Upper lobe of left lung (tissue), 6 donors: ENCODE measurements around the gene PDC. TPM values are rescaled to one million over a fixed set of nuclear protein-coding genes. Genes with fewer than 3 reads are reported as not detected.

Experiments used
- ATAC-seq, 2 donors: fragments of 200-7000 bp; cut with Tn5 transposase; one replicate each; pipeline ENCODE4 v1.9.1; 2022; ENCODE audit warnings: mild to moderate bottlenecking in 2 of 2, moderate library complexity in 2 of 2; ENCODE audit not compliant: low FRiP score in 2 of 2
- DNase-seq, 2 donors: peaks; one replicate each; pipeline ENCODE4 v3.0.0-alpha.2; 2019 to 2020
- H3K27ac ChIP-seq, 4 donors: fragments of 200-600 bp; sonication (generic); one replicate each; pipeline ENCODE4 v1.5.1; 2016 to 2019
- H3K27me3 ChIP-seq, 4 donors: fragments of 200-600 bp; sonication (generic); one replicate each; pipeline ENCODE4 v1.5.1; 2017 to 2019
- H3K36me3 ChIP-seq, 4 donors: fragments of 200-600 bp; sonication (generic); one replicate each; pipeline ENCODE4 v1.5.1; 2016 to 2019
- H3K4me1 ChIP-seq, 4 donors: fragments of 200-600 bp; sonication (generic); one replicate each; pipeline ENCODE4 v1.5.1; 2018 to 2019
- H3K4me3 ChIP-seq, 4 donors: fragments of 200-600 bp; sonication (generic); one replicate each; pipeline ENCODE4 v1.5.1; 2017 to 2019; ENCODE audit warnings: mild to moderate bottlenecking in 2 of 4, moderate library complexity in 1 of 4
- H3K9me3 ChIP-seq, 4 donors: fragments of 200-600 bp; sonication (generic); one replicate each; pipeline ENCODE4 v1.5.1; 2018 to 2019
- EP300 ChIP-seq, 4 donors: sonication (generic); formaldehyde crosslinking; IDR thresholded peaks; one replicate each; pipeline ENCODE4 v1.5.1; 2017; ENCODE audit warnings: antibody characterized with exemption in 4 of 4, control low read depth in 2 of 4
- POLR2A ChIP-seq, 4 donors: fragments of 450-650 bp; IDR thresholded peaks; one replicate each; pipeline ENCODE4 v1.5.1; 2016 to 2017; ENCODE audit warnings: antibody characterized with exemption in 4 of 4, mild to moderate bottlenecking in 2 of 4
- POLR2AphosphoS5 ChIP-seq, 2 donors: sonication (generic); formaldehyde crosslinking; IDR thresholded peaks; one replicate each; pipeline ENCODE4 v1.5.1; 2017; ENCODE audit warnings: antibody characterized with exemption in 2 of 2
- WGBS, 2 donors: methylation state at CpG; one replicate each; pipeline ENCODE4 v1.1.5; 2017 to 2018; 5-methylcytosine and 5-hydroxymethylcytosine counted together
- total RNA-seq, 6 donors: library from RNA; depleted of rRNA in 4 of 6; stranded (reverse); fragments of >200 nt in 4 of 6; gene quantifications; one replicate each; pipeline versions ENCODE4 v1.1.0 to v1.2.1, GENCODE V29; 2016 to 2021
- TF ChIP-seq, protein P1 (sequence below), 6 experiments: fragments of 450-650 bp in 4 of 6; fragments of 200-600 bp in 2 of 6; sonication (generic) in 2 of 6; IDR thresholded peaks; one replicate each; pipeline ENCODE4 v1.5.1; 2016 to 2019; ENCODE audit warnings: antibody characterized with exemption in 6 of 6
- donor health status: DM: no; HTN: no; CAD: no; lungs with moderate emphysema.
- donor health status: DM: no; HTN: yes; CAD: no; lungs with severe emphysema.

Gene PDC
- total RNA-seq, 6 donors from 2014 or later = not detected

DNA sequence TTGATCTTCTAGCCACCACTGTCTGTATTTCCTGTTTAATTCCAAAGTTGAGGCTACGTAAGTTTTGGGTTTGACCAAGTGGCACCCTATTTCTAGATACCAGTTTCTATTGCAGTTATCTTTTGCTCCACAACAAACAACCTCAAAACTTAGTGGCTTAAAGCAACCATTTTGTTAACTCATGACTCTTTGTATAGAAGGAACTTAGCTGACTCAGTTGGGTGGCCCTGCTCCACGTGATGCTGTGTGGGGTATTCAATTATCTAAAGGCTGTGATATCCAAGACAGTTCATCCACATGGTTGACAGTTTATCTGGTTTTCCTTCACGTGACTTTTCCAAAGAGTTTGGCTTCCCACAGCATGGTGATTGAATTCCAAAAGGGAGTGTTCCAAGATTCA lies 34.8 kb downstream of the PDC start:
- Histone ChIP-seq H3K4me3 (no peak overlapping the region), H3K27me3 (no peaks in the 10 kb centered on the region), H3K36me3 (no peaks in the 10 kb centered on the region), H3K9me3 (no peaks in the 10 kb centered on the region), H3K27ac (no peak overlapping the region), H3K4me1 (no peaks in the 10 kb centered on the region)
- WGBS, 2 donors = 85 to 89% methylated on average over 3 of the region's 3 CpGs
- DNase-seq (no peak), ATAC-seq (no peak)
- TF ChIP-seq POLR2AphosphoS5 (IDR thresholded peaks at IDR 0.05) (no peak), POLR2A (IDR thresholded peaks at IDR 0.05) (no peak), EP300 (IDR thresholded peaks at IDR 0.05) (no peak)
- TF ChIP-seq, protein P1, sequence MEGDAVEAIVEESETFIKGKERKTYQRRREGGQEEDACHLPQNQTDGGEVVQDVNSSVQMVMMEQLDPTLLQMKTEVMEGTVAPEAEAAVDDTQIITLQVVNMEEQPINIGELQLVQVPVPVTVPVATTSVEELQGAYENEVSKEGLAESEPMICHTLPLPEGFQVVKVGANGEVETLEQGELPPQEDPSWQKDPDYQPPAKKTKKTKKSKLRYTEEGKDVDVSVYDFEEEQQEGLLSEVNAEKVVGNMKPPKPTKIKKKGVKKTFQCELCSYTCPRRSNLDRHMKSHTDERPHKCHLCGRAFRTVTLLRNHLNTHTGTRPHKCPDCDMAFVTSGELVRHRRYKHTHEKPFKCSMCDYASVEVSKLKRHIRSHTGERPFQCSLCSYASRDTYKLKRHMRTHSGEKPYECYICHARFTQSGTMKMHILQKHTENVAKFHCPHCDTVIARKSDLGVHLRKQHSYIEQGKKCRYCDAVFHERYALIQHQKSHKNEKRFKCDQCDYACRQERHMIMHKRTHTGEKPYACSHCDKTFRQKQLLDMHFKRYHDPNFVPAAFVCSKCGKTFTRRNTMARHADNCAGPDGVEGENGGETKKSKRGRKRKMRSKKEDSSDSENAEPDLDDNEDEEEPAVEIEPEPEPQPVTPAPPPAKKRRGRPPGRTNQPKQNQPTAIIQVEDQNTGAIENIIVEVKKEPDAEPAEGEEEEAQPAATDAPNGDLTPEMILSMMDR (IDR thresholded peaks at IDR 0.05) = no peak

DNA sequence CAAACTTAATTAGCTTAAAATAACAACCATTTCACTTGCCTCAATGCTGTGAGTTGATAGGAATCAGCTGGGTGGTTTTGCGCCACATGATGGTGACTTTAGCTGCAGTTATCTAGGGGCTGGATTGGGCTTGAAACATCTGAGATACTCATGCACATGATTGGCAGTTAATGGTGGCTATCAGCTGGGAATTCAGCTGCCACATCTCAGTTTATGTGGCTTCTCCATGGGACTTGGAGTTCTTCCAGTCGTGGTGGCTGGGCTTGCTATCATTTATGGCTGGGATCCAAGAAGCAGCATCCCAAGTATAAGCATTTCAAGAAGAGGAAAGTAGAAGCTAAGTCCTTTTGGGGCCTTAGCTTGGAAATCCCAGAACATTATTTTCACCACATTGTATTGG lies 36.4 kb downstream of the PDC start:
- Histone ChIP-seq H3K36me3 (peaks cover 0 to 16% (median under 1%) of the 10 kb centered on the region in 4 donors), H3K27ac (no peak overlapping the region), H3K27me3 (no peaks in the 10 kb centered on the region), H3K4me1 (no peaks in the 10 kb centered on the region), H3K9me3 (no peaks in the 10 kb centered on the region), H3K4me3 (no peak overlapping the region)
- DNase-seq (no peak), ATAC-seq (no peak)
- TF ChIP-seq, protein P1 (IDR thresholded peaks at IDR 0.05) = no peak
- TF ChIP-seq POLR2AphosphoS5 (IDR thresholded peaks at IDR 0.05) (peak in 1 of 2 donors; percentile 26), EP300 (IDR thresholded peaks at IDR 0.05) (no peak)
- WGBS, 2 donors = 59 to 81% methylated on average over 2 of the region's 2 CpGs

DNA sequence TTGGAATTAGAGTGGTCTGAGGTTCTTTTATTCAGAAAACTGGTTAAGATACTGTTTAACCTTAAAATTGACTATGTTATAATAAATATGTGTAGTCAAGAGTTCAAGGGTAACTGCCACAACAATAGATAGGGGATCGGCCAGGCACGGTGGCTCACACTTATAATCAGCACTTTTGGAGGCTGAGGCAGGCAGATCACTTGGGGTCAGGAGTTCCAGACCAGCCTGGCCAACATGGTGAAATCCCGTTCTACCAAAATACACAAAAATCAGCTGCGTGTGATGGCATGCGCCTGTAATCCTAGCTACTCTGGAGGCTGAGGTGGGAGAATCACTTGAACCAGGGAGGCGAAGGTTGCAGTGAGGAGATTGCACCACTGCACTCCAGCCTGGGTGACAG lies 39.5 kb downstream of the PDC start:
- no peak for DNase-seq
- no peaks in the 10 kb centered on the region for H3K4me1 ChIP-seq
- H3K27ac ChIP-seq = peak overlapping the region in 1 of 4 donors; percentile 38
- TF ChIP-seq POLR2AphosphoS5 (IDR thresholded peaks at IDR 0.05) (no peak), EP300 (IDR thresholded peaks at IDR 0.05) (no peak), POLR2A (IDR thresholded peaks at IDR 0.05) (no peak)
- TF ChIP-seq, protein P1 (IDR thresholded peaks at IDR 0.05) = no peak
- H3K9me3 ChIP-seq = no peaks in the 10 kb centered on the region
- H3K4me3 ChIP-seq = no peak overlapping the region
- WGBS, 2 donors = 81 to 84% methylated on average over 6 of the region's 6 CpGs
- H3K36me3 ChIP-seq = peaks cover 0 to 32% (median 9%) of the 10 kb centered on the region in 4 donors
- ATAC-seq = no peak
- no peaks in the 10 kb centered on the region for H3K27me3 ChIP-seq

DNA sequence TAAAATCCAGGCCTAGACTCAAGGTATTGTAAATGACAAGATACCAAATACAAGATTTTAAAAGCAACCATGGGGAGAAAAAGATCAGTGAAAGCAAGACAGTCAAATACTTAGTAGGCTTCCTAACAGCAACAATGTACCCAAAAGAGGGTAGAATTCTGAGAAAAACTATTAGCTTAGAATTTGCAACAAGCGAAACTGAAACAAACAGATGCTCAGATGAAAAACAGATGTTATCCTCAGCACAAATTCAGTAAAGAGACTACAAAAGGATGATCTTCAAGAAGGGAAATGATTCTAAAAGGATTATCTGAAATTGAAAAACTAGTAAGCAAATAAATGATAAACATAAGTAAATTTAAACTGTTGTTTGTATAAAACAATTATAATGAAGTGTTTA lies 40.0 kb downstream of the PDC start:
- H3K27me3 ChIP-seq = no peaks in the 10 kb centered on the region
- H3K4me3 ChIP-seq = no peak overlapping the region
- H3K9me3 ChIP-seq = no peaks in the 10 kb centered on the region
- TF ChIP-seq POLR2AphosphoS5 (IDR thresholded peaks at IDR 0.05) (no peak), EP300 (IDR thresholded peaks at IDR 0.05) (no peak), POLR2A (IDR thresholded peaks at IDR 0.05) (no peak)
- TF ChIP-seq, protein P1 (IDR thresholded peaks at IDR 0.05) = no peak
- no peaks in the 10 kb centered on the region for H3K4me1 ChIP-seq
- H3K27ac ChIP-seq = peak overlapping the region in 1 of 4 donors; percentile 38
- 71 to 86% methylated on average over 1 of the region's 1 CpG for WGBS, 2 donors
- DNase-seq (no peak), ATAC-seq (no peak)
- peaks cover 0 to 32% (median 9%) of the 10 kb centered on the region in 4 donors for H3K36me3 ChIP-seq

DNA sequence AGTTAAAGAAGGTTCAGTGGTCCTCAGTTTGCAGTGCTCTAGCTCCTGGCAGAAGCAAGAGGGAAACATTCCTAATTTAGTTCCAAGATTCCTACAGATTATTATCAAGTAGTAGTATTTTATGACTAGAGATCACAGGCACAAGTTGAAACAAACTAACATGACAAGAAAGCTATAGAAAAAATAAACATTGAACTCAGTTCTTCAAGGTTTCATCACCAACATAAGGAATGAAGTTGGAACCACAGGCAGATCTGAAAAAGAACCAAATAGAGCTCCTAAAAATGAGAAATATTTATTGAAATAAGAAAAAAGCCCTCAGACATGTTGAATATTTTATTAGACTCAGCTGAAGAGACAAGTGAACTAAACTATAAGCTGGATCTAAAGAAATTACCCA lies 40.6 kb downstream of the PDC start:
- Histone ChIP-seq H3K4me1 (no peaks in the 10 kb centered on the region), H3K4me3 (no peak overlapping the region), H3K27me3 (no peaks in the 10 kb centered on the region), H3K9me3 (no peaks in the 10 kb centered on the region), H3K36me3 (peaks cover 0 to 35% (median 9%) of the 10 kb centered on the region in 4 donors), H3K27ac (peak overlapping the region in 1 of 4 donors; percentile 38)
- DNase-seq (no peak), ATAC-seq (no peak)
- TF ChIP-seq EP300 (IDR thresholded peaks at IDR 0.05) (no peak), POLR2AphosphoS5 (IDR thresholded peaks at IDR 0.05) (no peak), POLR2A (IDR thresholded peaks at IDR 0.05) (no peak)
- TF ChIP-seq, protein P1 (IDR thresholded peaks at IDR 0.05) = no peak
